Activated CD4-positive, alpha-beta T cell treated with anti-CD3 and anti-CD28 coated beads, Interleukin-2, Interleukin-4, amounts not matched to agents 100 ng/mL and 50 ng/mL, durations not matched to agents 16 hours and 8 hours (primary cell): ENCODE measurements around the gene EIF4G3.

Source experiments
- DNase-seq: peaks from one replicate; pipeline ENCODE4 v3.0.0-alpha.2; 2020; ENCODE audit warnings: low spot score

EIF4G3 gene

GRCh38 chr1:20992322-20993056, 184.2 kb downstream of the EIF4G3 start:
- peak; percentile 55 for DNase-seq

- DNase-seq, result no peak
Measured at GRCh38 chr1:20988943-20989342, 187.8 kb downstream of the EIF4G3 start.

- no peak for DNase-seq
Measured at GRCh38 chr1:20987831-20988825, 188.6 kb downstream of the EIF4G3 start.

GRCh38 chr1:20983297-20983889, 193.3 kb downstream of the EIF4G3 start:
- no peak for DNase-seq

- DNase-seq, result no peak
Measured at GRCh38 chr1:20982316-20982715, 194.4 kb downstream of the EIF4G3 start.

GRCh38 chr1:20981915-20982314, 194.8 kb downstream of the EIF4G3 start:
- no peak for DNase-seq

GRCh38 chr1:20980051-20980450, 196.6 kb downstream of the EIF4G3 start:
- no peak for DNase-seq

GRCh38 chr1:20978413-20978812, 198.3 kb downstream of the EIF4G3 start:
- no peak for DNase-seq

GRCh38 chr1:20975668-20976067, 201.0 kb downstream of the EIF4G3 start:
- no peak for DNase-seq

- peak; percentile 44 for DNase-seq
Measured at GRCh38 chr1:20974951-20975350, 201.7 kb downstream of the EIF4G3 start.

- no peak for DNase-seq
Measured at GRCh38 chr1:20974069-20974468, 202.6 kb downstream of the EIF4G3 start.

- DNase-seq, result no peak
Measured at GRCh38 chr1:20972855-20973254, 203.8 kb downstream of the EIF4G3 start.

GRCh38 chr1:20964540-20965484, 211.9 kb downstream of the EIF4G3 start:
- no peak for DNase-seq

- DNase-seq, result no peak
Measured at GRCh38 chr1:20962576-20963258, 214.0 kb downstream of the EIF4G3 start.

GRCh38 chr1:20958430-20958829, 218.3 kb downstream of the EIF4G3 start:
- DNase-seq, result no peak

- peak; percentile 48 for DNase-seq
Measured at GRCh38 chr1:20956272-20956671, 220.4 kb downstream of the EIF4G3 start.

GRCh38 chr1:20950679-20951078, 226.0 kb downstream of the EIF4G3 start:
- no peak for DNase-seq

- no peak for DNase-seq
Measured at GRCh38 chr1:20949871-20950590, 226.7 kb downstream of the EIF4G3 start.

GRCh38 chr1:20948101-20948500, 228.6 kb downstream of the EIF4G3 start:
- DNase-seq, result no peak

- no peak for DNase-seq
Measured at GRCh38 chr1:20947409-20947808, 229.3 kb downstream of the EIF4G3 start.
